OCI-LY7 (cell line): ENCODE results near the gene MRPL12.

Source experiments
- EZH2phosphoT487 ChIP-seq: fragments of 200-600 bp; sonication (generic); IDR thresholded peaks from 2 replicates; pipeline ENCODE4 v1.6.1; 2018; ENCODE audit warnings: low read depth, borderline replicate concordance, mild to moderate bottlenecking, mixed run types, antibody characterized with exemption, low read length, moderate library complexity, mixed read lengths
- TF ChIP-seq, protein P1 (sequence below): fragments of 200-600 bp; sonication (generic); conservative IDR thresholded peaks from 2 replicates; pipeline ENCODE4 v1.5.1; 2014; ENCODE audit warnings: mild to moderate bottlenecking, antibody characterized with exemption, low read length, moderate library complexity, mixed read lengths

DNA sequence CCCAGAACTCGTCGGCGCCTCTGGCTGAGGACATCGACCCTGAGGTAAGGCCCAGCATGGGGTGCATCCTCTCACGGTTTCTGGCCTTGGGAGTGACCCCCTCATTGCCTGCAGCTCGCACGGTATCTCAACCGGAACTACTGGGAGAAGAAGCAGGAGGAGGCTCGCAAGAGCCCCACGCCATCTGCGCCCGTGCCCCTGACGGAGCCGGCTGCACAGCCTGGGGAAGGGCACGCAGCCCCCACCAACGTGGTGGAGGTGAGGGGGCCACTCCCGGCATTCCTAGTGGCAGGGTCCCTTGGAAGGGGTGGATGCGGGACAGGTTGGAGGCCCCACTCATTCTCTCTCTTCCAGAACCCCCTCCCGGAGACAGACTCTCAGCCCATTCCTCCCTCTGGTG lies 8.4 kb upstream of the MRPL12 start:
- TF ChIP-seq, protein P1, sequence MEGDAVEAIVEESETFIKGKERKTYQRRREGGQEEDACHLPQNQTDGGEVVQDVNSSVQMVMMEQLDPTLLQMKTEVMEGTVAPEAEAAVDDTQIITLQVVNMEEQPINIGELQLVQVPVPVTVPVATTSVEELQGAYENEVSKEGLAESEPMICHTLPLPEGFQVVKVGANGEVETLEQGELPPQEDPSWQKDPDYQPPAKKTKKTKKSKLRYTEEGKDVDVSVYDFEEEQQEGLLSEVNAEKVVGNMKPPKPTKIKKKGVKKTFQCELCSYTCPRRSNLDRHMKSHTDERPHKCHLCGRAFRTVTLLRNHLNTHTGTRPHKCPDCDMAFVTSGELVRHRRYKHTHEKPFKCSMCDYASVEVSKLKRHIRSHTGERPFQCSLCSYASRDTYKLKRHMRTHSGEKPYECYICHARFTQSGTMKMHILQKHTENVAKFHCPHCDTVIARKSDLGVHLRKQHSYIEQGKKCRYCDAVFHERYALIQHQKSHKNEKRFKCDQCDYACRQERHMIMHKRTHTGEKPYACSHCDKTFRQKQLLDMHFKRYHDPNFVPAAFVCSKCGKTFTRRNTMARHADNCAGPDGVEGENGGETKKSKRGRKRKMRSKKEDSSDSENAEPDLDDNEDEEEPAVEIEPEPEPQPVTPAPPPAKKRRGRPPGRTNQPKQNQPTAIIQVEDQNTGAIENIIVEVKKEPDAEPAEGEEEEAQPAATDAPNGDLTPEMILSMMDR: no peak
- no peak for TF ChIP-seq EZH2phosphoT487
